ENCODE measurements around the gene DPY30. TPM values are rescaled to one million over a fixed set of nuclear protein-coding genes. Genes with fewer than 3 reads are reported as not detected.
"Not testable (repeated sequence)": the region's sequence is repeated elsewhere in the genome, so short reads cannot be mapped to it uniquely, and the experiment has no call there.

Gene DPY30
- total and polyA plus RNA-seq, 2 of the 4 experiments (the other 2 are of a cell fraction) = 65.2 to 85.2 TPM

DNA sequence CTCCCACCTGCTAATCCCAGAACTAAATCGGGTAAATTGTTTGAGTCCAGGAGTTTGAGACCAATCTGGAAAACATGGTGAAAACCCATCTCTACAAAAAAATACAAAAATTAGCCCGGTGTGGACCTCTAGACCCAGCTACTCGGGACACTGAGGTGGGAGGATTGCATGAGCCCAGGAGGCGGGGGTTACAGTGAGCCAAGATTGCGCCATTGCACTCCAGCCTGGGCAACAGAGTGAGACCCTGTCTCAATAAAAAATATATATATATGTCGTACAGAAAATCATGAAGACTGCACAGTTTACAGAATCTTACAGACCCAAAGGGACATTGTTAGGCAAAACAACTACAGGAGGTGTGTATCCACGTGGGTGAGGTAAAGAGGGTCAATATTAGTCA, 4.0 kb upstream of the DPY30 start:
- Histone ChIP-seq H3K36me3 (ENCODE audit: control insufficient read depth, insufficient read depth, low read length) (no peaks in the 10 kb centered on the region), H2BK5ac (ENCODE audit: low read depth, low read length, poor library complexity, severe bottlenecking) (no peak overlapping the region), H3K9me3 (ENCODE audit: control insufficient read depth, insufficient read depth, low read length) (no peaks in the 10 kb centered on the region), H3K27ac (ENCODE audit: insufficient read depth, low read length) (no peak overlapping the region), H2BK20ac (ENCODE audit: low read depth, low read length) (no peak overlapping the region), H3K79me1 (ENCODE audit: low read depth in 1 of 2, low read length in 2 of 2) (peaks cover 8 to 10% of the 10 kb centered on the region in 2 experiments), H3K9ac (ENCODE audit: low read depth, low read length) (no peak overlapping the region), H2AK9ac (replicated peaks; ENCODE audit: low read depth, low read length, poor library complexity) (no peak overlapping the region), H3K18ac (ENCODE audit: low read depth, low read length) (no peak overlapping the region), H4K20me1 (ENCODE audit: insufficient read depth, low read length) (no peaks in the 10 kb centered on the region), H3K4me2 (ENCODE audit: low read depth, low read length) (no peak overlapping the region), H3K4me1 (ENCODE audit: control insufficient read depth, insufficient read depth, low read length) (peaks cover 2% of the 10 kb centered on the region; the same call in 1 of the 2 replicates), H2AFZ (replicated peaks; ENCODE audit: low read length, poor library complexity) (no peak overlapping the region), H3K4ac (ENCODE audit: low read depth, low read length) (no peak overlapping the region), H3K23ac (ENCODE audit: low read depth, low read length) (no peak overlapping the region), H4K5ac (ENCODE audit: low read depth, low read length) (no peak overlapping the region), H2BK15ac (ENCODE audit: low read depth, low read length) (no peak overlapping the region), H3K14ac (replicated peaks; ENCODE audit: low read depth, low read length) (no peak overlapping the region), H2BK120ac (ENCODE audit: low read depth, low read length) (no peak overlapping the region), H2AK5ac (ENCODE audit: low read depth, low read length) (no peak overlapping the region), H4K8ac (ENCODE audit: low read depth in 2 of 2, low read length in 2 of 2) (no peak overlapping the region), H3K9me1 (ENCODE audit: insufficient read depth, low read length) (no peaks in the 10 kb centered on the region), H3K27me3 (ENCODE audit: control insufficient read depth, insufficient read depth, low read length) (no peaks in the 10 kb centered on the region), H3K56ac (ENCODE audit: extremely low read depth, insufficient read depth, low read length) (no peak overlapping the region), H4K91ac (ENCODE audit: insufficient read depth, low read depth, low read length) (no peak overlapping the region), H3K4me3 (ENCODE audit: insufficient read depth, low read depth, low read length) (no peak overlapping the region)
- intact Hi-C loops (cut with micrococcal nuclease) (no loop called here), in situ Hi-C loops (cut with MboI; ENCODE audit: low sequenced_read_pairs) (no loop called here), dilution Hi-C loops (cut with HindIII; ENCODE audit: low sequenced_read_pairs, unreplicated experiment) (no loop called here)
- no TSS peak for BruUV-seq (replicated peaks)
- ATAC-seq (ENCODE audit: low read depth) = no peak
- no CpG with 5 or more reads among the region's 7 CpGs for WGBS, 2 experiments (ENCODE audit: extremely low coverage in 2 of 2, insufficient read length in 1 of 2)
- POLR2A ChIA-PET (ENCODE audit: unreplicated experiment) = no interaction called here
- DNase-seq = no peak
- CTCF ChIA-PET = no interaction called here
- TF ChIP-seq SMC3 (IDR thresholded peaks at IDR 0.05; ENCODE audit: low read depth, low read length) = no peak
- TF ChIP-seq, protein P1, sequence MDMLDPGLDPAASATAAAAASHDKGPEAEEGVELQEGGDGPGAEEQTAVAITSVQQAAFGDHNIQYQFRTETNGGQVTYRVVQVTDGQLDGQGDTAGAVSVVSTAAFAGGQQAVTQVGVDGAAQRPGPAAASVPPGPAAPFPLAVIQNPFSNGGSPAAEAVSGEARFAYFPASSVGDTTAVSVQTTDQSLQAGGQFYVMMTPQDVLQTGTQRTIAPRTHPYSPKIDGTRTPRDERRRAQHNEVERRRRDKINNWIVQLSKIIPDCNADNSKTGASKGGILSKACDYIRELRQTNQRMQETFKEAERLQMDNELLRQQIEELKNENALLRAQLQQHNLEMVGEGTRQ (IDR thresholded peaks at IDR 0.05; ENCODE audit: low read depth, low read length) = no peak
- TF ChIP-seq CHD1 (IDR thresholded peaks at IDR 0.05; ENCODE audit: low read depth, low read length) = no peak
- no peak for TF ChIP-seq RFX5 (IDR thresholded peaks at IDR 0.05; ENCODE audit: low read depth, low read length)

DNA sequence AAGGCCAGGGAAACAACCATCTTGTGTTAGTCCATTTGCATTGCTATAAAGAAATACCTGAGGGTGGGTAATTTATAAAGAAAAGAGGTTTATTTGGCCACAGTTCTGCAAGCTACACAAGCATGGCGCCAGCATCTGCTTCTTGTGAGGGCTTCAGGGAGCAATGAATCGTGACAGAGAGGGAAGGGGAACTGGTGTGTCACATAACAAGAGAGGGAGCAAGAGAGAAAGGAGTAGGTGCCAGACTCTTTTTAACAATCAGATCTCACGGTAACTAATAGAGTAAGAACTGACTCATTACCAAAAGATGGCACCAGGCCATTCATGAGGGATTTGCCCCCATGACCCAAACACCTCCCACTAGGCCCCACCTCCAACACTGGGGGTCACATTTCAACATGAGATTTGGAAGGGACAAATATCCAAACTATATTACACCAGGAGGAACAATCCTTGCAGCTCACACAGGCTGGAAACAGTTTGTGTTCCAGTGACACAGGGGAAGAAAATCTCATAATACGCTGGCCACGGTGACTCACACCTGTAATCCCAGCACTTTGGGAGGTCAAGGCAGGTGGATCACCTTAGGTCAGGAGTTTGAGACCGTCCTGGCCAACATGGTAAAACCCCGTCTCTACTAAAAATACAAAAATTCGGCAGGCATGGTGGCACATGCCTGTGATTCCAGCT, 5.3 kb downstream of the DPY30 start:
- H3K56ac ChIP-seq (ENCODE audit: extremely low read depth, insufficient read depth, low read length); H3K4me3 ChIP-seq (ENCODE audit: insufficient read depth, low read depth, low read length); BruUV-seq (replicated peaks); H3K9ac ChIP-seq (ENCODE audit: low read depth, low read length); H3K27me3 ChIP-seq (ENCODE audit: control insufficient read depth, insufficient read depth, low read length); H3K27ac ChIP-seq (ENCODE audit: insufficient read depth, low read length); H2AK5ac ChIP-seq (ENCODE audit: low read depth, low read length); H2BK5ac ChIP-seq (ENCODE audit: low read depth, low read length, poor library complexity, severe bottlenecking); H4K5ac ChIP-seq (ENCODE audit: low read depth, low read length); intact Hi-C loops (cut with micrococcal nuclease); ATAC-seq (ENCODE audit: low read depth); H2BK120ac ChIP-seq (ENCODE audit: low read depth, low read length); dilution Hi-C loops (cut with HindIII; ENCODE audit: low sequenced_read_pairs, unreplicated experiment); H3K4me2 ChIP-seq (ENCODE audit: low read depth, low read length); H2BK20ac ChIP-seq (ENCODE audit: low read depth, low read length); H3K4me1 ChIP-seq (ENCODE audit: control insufficient read depth, insufficient read depth, low read length); in situ Hi-C loops (cut with MboI; ENCODE audit: low sequenced_read_pairs); H3K14ac ChIP-seq (replicated peaks; ENCODE audit: low read depth, low read length); H4K91ac ChIP-seq (ENCODE audit: insufficient read depth, low read depth, low read length); CTCF ChIA-PET; H3K4ac ChIP-seq (ENCODE audit: low read depth, low read length); H3K9me1 ChIP-seq (ENCODE audit: insufficient read depth, low read length); H3K23ac ChIP-seq (ENCODE audit: low read depth, low read length); POLR2A ChIA-PET (ENCODE audit: unreplicated experiment); H2AK9ac ChIP-seq (replicated peaks; ENCODE audit: low read depth, low read length, poor library complexity); H3K36me3 ChIP-seq (ENCODE audit: control insufficient read depth, insufficient read depth, low read length); H2AFZ ChIP-seq (replicated peaks; ENCODE audit: low read length, poor library complexity); H3K9me3 ChIP-seq (ENCODE audit: control insufficient read depth, insufficient read depth, low read length); H3K18ac ChIP-seq (ENCODE audit: low read depth, low read length); H4K8ac ChIP-seq (ENCODE audit: low read depth in 2 of 2, low read length in 2 of 2); H4K20me1 ChIP-seq (ENCODE audit: insufficient read depth, low read length); H2BK15ac ChIP-seq (ENCODE audit: low read depth, low read length): not testable (repeated sequence)
- 100% methylated on average over 2 of the region's 8 CpGs; no CpG with 5 or more reads in 1 of the 2 experiments for WGBS, 2 experiments (ENCODE audit: extremely low coverage in 2 of 2, insufficient read length in 1 of 2)
- peak; percentile 25 for DNase-seq
- peaks cover 8 to 30% of the 10 kb centered on the region in 2 experiments for H3K79me1 ChIP-seq (ENCODE audit: low read depth in 1 of 2, low read length in 2 of 2)
